ENCODE data around the gene KRT1. TPM values are rescaled to one million over a fixed set of nuclear protein-coding genes. Genes with fewer than 3 reads are reported as not detected.

KRT1 gene
- total and polyA plus RNA-seq, 2 experiments from 2014 or later, result not detected

- H3K36me3 ChIP-seq (ENCODE audit: low read depth), result no peaks in the 10 kb centered on the region
- in situ Hi-C loops (cut with MboI), result no loop called here
- no peaks in the 10 kb centered on the region for H4K20me1 ChIP-seq (ENCODE audit: insufficient read depth)
- WGBS, 2 experiments (ENCODE audit: low coverage in 1 of 2, low lambda C conversion rate in 2 of 2, missing lambda C conversion rate in 2 of 2), result 62 to 69% methylated on average over 10 to 12 of the region's 12 CpGs
- H3K4me3 ChIP-seq, result no peak overlapping the region
- no peak overlapping the region for H2AFZ ChIP-seq
- H3K79me2 ChIP-seq (ENCODE audit: insufficient read depth), result no peaks in the 10 kb centered on the region
- no peaks in the 10 kb centered on the region for H3K4me1 ChIP-seq (ENCODE audit: insufficient read depth)
- no peaks in the 10 kb centered on the region for H3F3A ChIP-seq (ENCODE audit: insufficient read depth)
- no peak for DNase-seq
- H3K9me3 ChIP-seq (ENCODE audit: low read depth), result no peaks in the 10 kb centered on the region
- no peak for TF ChIP-seq EZH2phosphoT487 (IDR thresholded peaks at IDR 0.05; ENCODE audit: insufficient read depth, low read depth)
- TF ChIP-seq EZH2 (IDR thresholded peaks at IDR 0.05; ENCODE audit: insufficient read depth, poor library complexity, severe bottlenecking), result no peak
- H3K4me2 ChIP-seq (ENCODE audit: unreplicated experiment), result no peak overlapping the region
- H3K27me3 ChIP-seq (replicated peaks; ENCODE audit: insufficient read depth), result peaks cover 65% of the 10 kb centered on the region
- no peak overlapping the region for H3K27ac ChIP-seq
- no peaks in the 10 kb centered on the region for H3K9me2 ChIP-seq (ENCODE audit: insufficient read depth)
- no peak overlapping the region for H3K9ac ChIP-seq
Observed at GRCh38 chr12:52629281-52630007, 50.8 kb downstream of the KRT1 start.

- Histone ChIP-seq H3K9me2 (ENCODE audit: insufficient read depth) (no peaks in the 10 kb centered on the region), H3K79me2 (ENCODE audit: insufficient read depth) (no peaks in the 10 kb centered on the region), H3K9me3 (ENCODE audit: low read depth) (no peaks in the 10 kb centered on the region), H3K27me3 (replicated peaks; ENCODE audit: insufficient read depth) (peaks cover 67% of the 10 kb centered on the region), H3K4me2 (ENCODE audit: unreplicated experiment) (no peak overlapping the region), H3F3A (ENCODE audit: insufficient read depth) (no peaks in the 10 kb centered on the region), H4K20me1 (ENCODE audit: insufficient read depth) (no peaks in the 10 kb centered on the region), H3K36me3 (ENCODE audit: low read depth) (no peaks in the 10 kb centered on the region), H3K4me1 (ENCODE audit: insufficient read depth) (no peaks in the 10 kb centered on the region), H3K27ac (no peak overlapping the region), H3K9ac (no peak overlapping the region), H2AFZ (no peak overlapping the region), H3K4me3 (no peak overlapping the region)
- DNase-seq, result no peak
- in situ Hi-C loops (cut with MboI), result no loop called here
- TF ChIP-seq EZH2 (IDR thresholded peaks at IDR 0.05; ENCODE audit: insufficient read depth, poor library complexity, severe bottlenecking), result no peak
- TF ChIP-seq EZH2phosphoT487 (IDR thresholded peaks at IDR 0.05; ENCODE audit: insufficient read depth, low read depth), result no peak
- WGBS, 2 experiments (ENCODE audit: low coverage in 1 of 2, low lambda C conversion rate in 2 of 2, missing lambda C conversion rate in 2 of 2), result 35 to 45% methylated on average over 2 of the region's 2 CpGs
Observed at GRCh38 chr12:52628841-52629240, 51.4 kb downstream of the KRT1 start.

- TF ChIP-seq EZH2 (IDR thresholded peaks at IDR 0.05; ENCODE audit: insufficient read depth, poor library complexity, severe bottlenecking) (no peak), EZH2phosphoT487 (IDR thresholded peaks at IDR 0.05; ENCODE audit: insufficient read depth, low read depth) (no peak)
- DNase-seq, result no peak
- Histone ChIP-seq H3K4me1 (ENCODE audit: insufficient read depth) (no peaks in the 10 kb centered on the region), H3K79me2 (ENCODE audit: insufficient read depth) (no peaks in the 10 kb centered on the region), H3K4me3 (no peak overlapping the region), H3K27me3 (replicated peaks; ENCODE audit: insufficient read depth) (peaks cover 64% of the 10 kb centered on the region), H3F3A (ENCODE audit: insufficient read depth) (no peaks in the 10 kb centered on the region), H3K9me2 (ENCODE audit: insufficient read depth) (no peaks in the 10 kb centered on the region), H4K20me1 (ENCODE audit: insufficient read depth) (no peaks in the 10 kb centered on the region), H3K4me2 (ENCODE audit: unreplicated experiment) (no peak overlapping the region), H3K36me3 (ENCODE audit: low read depth) (no peaks in the 10 kb centered on the region), H3K27ac (no peak overlapping the region), H3K9me3 (ENCODE audit: low read depth) (peaks cover 2% of the 10 kb centered on the region), H3K9ac (no peak overlapping the region), H2AFZ (no peak overlapping the region)
- in situ Hi-C loops (cut with MboI), result no loop called here
- 22 to 26% methylated on average over 4 of the region's 4 CpGs for WGBS, 2 experiments (ENCODE audit: low coverage in 1 of 2, low lambda C conversion rate in 2 of 2, missing lambda C conversion rate in 2 of 2)
Observed at GRCh38 chr12:52628111-52628507, 52.1 kb downstream of the KRT1 start.

DNA sequence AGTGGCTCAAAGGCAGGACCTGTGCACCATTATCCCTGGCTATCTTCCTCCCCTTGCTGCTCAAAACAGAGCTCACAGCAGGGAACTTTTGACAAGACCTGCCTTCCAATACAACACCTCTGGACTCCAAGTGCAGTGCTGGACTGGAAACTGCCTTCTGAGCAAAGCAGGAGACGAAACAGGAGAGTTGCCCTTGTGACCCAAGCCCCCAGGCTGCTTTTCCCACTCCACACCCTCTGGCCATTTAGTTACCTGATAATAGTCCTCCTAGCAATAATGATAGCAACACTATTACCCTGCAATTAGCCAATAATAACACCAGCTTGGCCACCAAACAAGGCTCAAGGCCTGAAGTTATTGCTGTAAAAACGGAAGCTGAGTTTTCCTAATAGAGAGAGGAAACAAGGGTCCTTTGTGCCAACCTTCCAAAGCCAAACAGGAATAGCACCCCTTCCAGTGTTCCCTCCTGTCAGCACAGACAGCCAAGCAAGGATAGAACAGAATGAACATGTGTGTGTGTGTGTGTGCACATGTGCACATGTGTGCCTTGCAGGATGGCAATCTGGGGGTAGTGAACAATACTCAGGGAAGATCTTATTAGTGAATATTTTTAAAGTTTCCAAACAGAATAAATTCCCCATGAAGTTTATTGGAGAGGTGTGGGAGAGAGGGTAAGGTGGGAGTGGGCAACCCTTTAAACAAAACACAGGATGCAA, 52.7 kb downstream of the KRT1 start:
- H3K9me3 ChIP-seq (ENCODE audit: low read depth), result peaks cover 3% of the 10 kb centered on the region
- no peak for TF ChIP-seq EZH2phosphoT487 (IDR thresholded peaks at IDR 0.05; ENCODE audit: insufficient read depth, low read depth)
- no peak for TF ChIP-seq EZH2 (IDR thresholded peaks at IDR 0.05; ENCODE audit: insufficient read depth, poor library complexity, severe bottlenecking)
- no peaks in the 10 kb centered on the region for H3K9me2 ChIP-seq (ENCODE audit: insufficient read depth)
- H3K4me2 ChIP-seq (ENCODE audit: unreplicated experiment), result no peak overlapping the region
- H4K20me1 ChIP-seq (ENCODE audit: insufficient read depth), result no peaks in the 10 kb centered on the region
- H3K9ac ChIP-seq, result no peak overlapping the region
- WGBS, 2 experiments (ENCODE audit: low coverage in 1 of 2, low lambda C conversion rate in 2 of 2, missing lambda C conversion rate in 2 of 2), result 14 to 25% methylated on average over 2 of the region's 2 CpGs
- peaks cover 64% of the 10 kb centered on the region for H3K27me3 ChIP-seq (replicated peaks; ENCODE audit: insufficient read depth)
- no peaks in the 10 kb centered on the region for H3K4me1 ChIP-seq (ENCODE audit: insufficient read depth)
- H2AFZ ChIP-seq, result no peak overlapping the region
- no peak overlapping the region for H3K27ac ChIP-seq
- in situ Hi-C loops (cut with MboI), result no loop called here
- H3F3A ChIP-seq (ENCODE audit: insufficient read depth), result no peaks in the 10 kb centered on the region
- H3K79me2 ChIP-seq (ENCODE audit: insufficient read depth), result no peaks in the 10 kb centered on the region
- no peak overlapping the region for H3K4me3 ChIP-seq
- H3K36me3 ChIP-seq (ENCODE audit: low read depth), result no peaks in the 10 kb centered on the region
- no peak for DNase-seq

Other genes starting within 250 kb of the KRT1 start
- not detected in 2 replicates for gene KRT75, start 246.0 kb downstream of the KRT1 start, total RNA-seq (2014; rRNA removed; shearing (Covaris generic))
- not detected in 2 replicates for gene KRT75, start 246.0 kb downstream of the KRT1 start, polyA plus RNA-seq (2016; fragmentation: Nextera tagmentation; extraction: Ambion mirVana)
- gene KRT6B, start 228.3 kb downstream of the KRT1 start, total RNA-seq (2014; rRNA removed; shearing (Covaris generic)), result not detected in 2 replicates
- gene KRT6B, start 228.3 kb downstream of the KRT1 start, polyA plus RNA-seq (2016; fragmentation: Nextera tagmentation; extraction: Ambion mirVana), result not detected in 2 replicates
- not detected in 2 replicates for gene KRT6C, start 206.6 kb downstream of the KRT1 start, total RNA-seq (2014; rRNA removed; shearing (Covaris generic))
- gene KRT6C, start 206.6 kb downstream of the KRT1 start, polyA plus RNA-seq (2016; fragmentation: Nextera tagmentation; extraction: Ambion mirVana), result not detected in 2 replicates
- not detected in 2 replicates for gene KRT6A, start 187.2 kb downstream of the KRT1 start, total RNA-seq (2014; rRNA removed; shearing (Covaris generic))
- not detected in 2 replicates for gene KRT6A, start 187.2 kb downstream of the KRT1 start, polyA plus RNA-seq (2016; fragmentation: Nextera tagmentation; extraction: Ambion mirVana)
- gene KRT5, start 160.0 kb downstream of the KRT1 start, total RNA-seq (2014; rRNA removed; shearing (Covaris generic)), result not detected in 2 replicates
- not detected in 2 replicates for gene KRT5, start 160.0 kb downstream of the KRT1 start, polyA plus RNA-seq (2016; fragmentation: Nextera tagmentation; extraction: Ambion mirVana)
- gene KRT71, start 127.3 kb downstream of the KRT1 start, total RNA-seq (2014; rRNA removed; shearing (Covaris generic)), result not detected in 2 replicates
- not detected in 2 replicates for gene KRT71, start 127.3 kb downstream of the KRT1 start, polyA plus RNA-seq (2016; fragmentation: Nextera tagmentation; extraction: Ambion mirVana)
- gene KRT74, start 106.6 kb downstream of the KRT1 start, total RNA-seq (2014; rRNA removed; shearing (Covaris generic)), result not detected in 2 replicates
- not detected in 2 replicates for gene KRT74, start 106.6 kb downstream of the KRT1 start, polyA plus RNA-seq (2016; fragmentation: Nextera tagmentation; extraction: Ambion mirVana)
- not detected in 2 replicates for gene KRT72, start 78.9 kb downstream of the KRT1 start, total RNA-seq (2014; rRNA removed; shearing (Covaris generic))
- gene KRT72, start 78.9 kb downstream of the KRT1 start, polyA plus RNA-seq (2016; fragmentation: Nextera tagmentation; extraction: Ambion mirVana), result not detected in 2 replicates
- gene KRT73, start 61.8 kb downstream of the KRT1 start, total RNA-seq (2014; rRNA removed; shearing (Covaris generic)), result not detected in 2 replicates
- not detected in 2 replicates for gene KRT73, start 61.8 kb downstream of the KRT1 start, polyA plus RNA-seq (2016; fragmentation: Nextera tagmentation; extraction: Ambion mirVana)
- gene KRT2, start 28.2 kb downstream of the KRT1 start, total RNA-seq (2014; rRNA removed; shearing (Covaris generic)), result not detected in 2 replicates
- not detected in 2 replicates for gene KRT2, start 28.2 kb downstream of the KRT1 start, polyA plus RNA-seq (2016; fragmentation: Nextera tagmentation; extraction: Ambion mirVana)
- gene KRT77, start 23.1 kb upstream of the KRT1 start, total RNA-seq (2014; rRNA removed; shearing (Covaris generic)), result not detected in 2 replicates
- gene KRT77, start 23.1 kb upstream of the KRT1 start, polyA plus RNA-seq (2016; fragmentation: Nextera tagmentation; extraction: Ambion mirVana), result not detected in 2 replicates
- not detected in 2 replicates for gene KRT76, start 96.9 kb upstream of the KRT1 start, total RNA-seq (2014; rRNA removed; shearing (Covaris generic))
- not detected in 2 replicates for gene KRT76, start 96.9 kb upstream of the KRT1 start, polyA plus RNA-seq (2016; fragmentation: Nextera tagmentation; extraction: Ambion mirVana)
- gene KRT3, start 115.7 kb upstream of the KRT1 start, total RNA-seq (2014; rRNA removed; shearing (Covaris generic)), result not detected in 2 replicates
- not detected in 2 replicates for gene KRT3, start 115.7 kb upstream of the KRT1 start, polyA plus RNA-seq (2016; fragmentation: Nextera tagmentation; extraction: Ambion mirVana)
- 0.22 TPM in 1 of 2 replicates, not detected in the other for gene KRT4, start 133.7 kb upstream of the KRT1 start, total RNA-seq (2014; rRNA removed; shearing (Covaris generic))
- gene KRT4, start 133.7 kb upstream of the KRT1 start, polyA plus RNA-seq (2016; fragmentation: Nextera tagmentation; extraction: Ambion mirVana), result 0.13 TPM in 1 of 2 replicates, not detected in the other
- not detected in 2 replicates for gene KRT79, start 153.9 kb upstream of the KRT1 start, total RNA-seq (2014; rRNA removed; shearing (Covaris generic))
- gene KRT79, start 153.9 kb upstream of the KRT1 start, polyA plus RNA-seq (2016; fragmentation: Nextera tagmentation; extraction: Ambion mirVana), result 0.15 TPM in 1 of 2 replicates, not detected in the other
- not detected in 2 replicates for gene KRT78, start 168.6 kb upstream of the KRT1 start, total RNA-seq (2014; rRNA removed; shearing (Covaris generic))
- not detected in 2 replicates for gene KRT78, start 168.6 kb upstream of the KRT1 start, polyA plus RNA-seq (2016; fragmentation: Nextera tagmentation; extraction: Ambion mirVana)
- 5.5 and 12.9 TPM in 2 replicates for gene KRT8, start 224.7 kb upstream of the KRT1 start, total RNA-seq (2014; rRNA removed; shearing (Covaris generic))
- gene KRT8, start 224.7 kb upstream of the KRT1 start, polyA plus RNA-seq (2016; fragmentation: Nextera tagmentation; extraction: Ambion mirVana), result 17.5 and 19.8 TPM in 2 replicates

Data from GM23248 (cell line).